ENCODE results near the gene SPEN.

Gene SPEN

DNA sequence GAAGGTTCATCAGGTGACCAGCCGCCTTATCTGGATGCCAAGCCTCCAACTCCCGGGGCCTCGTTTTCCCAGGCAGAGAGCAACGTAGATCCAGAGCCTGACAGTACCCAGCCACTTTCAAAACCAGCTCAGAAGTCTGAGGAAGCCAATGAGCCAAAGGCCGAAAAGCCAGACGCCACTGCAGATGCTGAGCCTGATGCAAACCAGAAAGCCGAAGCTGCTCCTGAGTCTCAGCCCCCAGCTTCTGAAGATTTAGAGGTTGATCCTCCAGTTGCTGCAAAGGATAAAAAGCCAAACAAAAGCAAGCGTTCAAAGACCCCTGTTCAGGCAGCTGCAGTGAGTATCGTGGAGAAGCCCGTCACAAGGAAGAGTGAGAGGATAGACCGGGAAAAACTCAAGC, 83.9 kb downstream of the SPEN start:
- Histone ChIP-seq H3K4me3 (ENCODE audit: low read depth in 1 of 2, low read length in 2 of 2) (no peak overlapping the region), H3K27me3 (ENCODE audit: insufficient read depth, low read length, poor library complexity) (no peaks in the 10 kb centered on the region), H3K9ac (ENCODE audit: low read depth, low read length) (no peak overlapping the region), H2AFZ (ENCODE audit: low read depth, low read length) (no peak overlapping the region), H3K4me2 (ENCODE audit: insufficient read depth, low read length) (no peak overlapping the region), H3K36me3 (ENCODE audit: insufficient read depth, low read length) (peaks cover 96% of the 10 kb centered on the region), H3K27ac (ENCODE audit: low read length) (no peak overlapping the region), H3K4me1 (ENCODE audit: insufficient read depth, low read length) (no peaks in the 10 kb centered on the region), H4K20me1 (ENCODE audit: insufficient read depth, low read length) (peaks cover 48% of the 10 kb centered on the region), H3K9me3 (ENCODE audit: insufficient read depth, low read length, severe bottlenecking) (no peaks in the 10 kb centered on the region), H3K79me2 (ENCODE audit: insufficient read depth, low read length) (peaks cover 3% of the 10 kb centered on the region)
- no peak for TF ChIP-seq EZH2 (IDR thresholded peaks at IDR 0.05; ENCODE audit: borderline replicate concordance, low read depth, low read length, severe bottlenecking)
- TF ChIP-seq, protein P1, sequence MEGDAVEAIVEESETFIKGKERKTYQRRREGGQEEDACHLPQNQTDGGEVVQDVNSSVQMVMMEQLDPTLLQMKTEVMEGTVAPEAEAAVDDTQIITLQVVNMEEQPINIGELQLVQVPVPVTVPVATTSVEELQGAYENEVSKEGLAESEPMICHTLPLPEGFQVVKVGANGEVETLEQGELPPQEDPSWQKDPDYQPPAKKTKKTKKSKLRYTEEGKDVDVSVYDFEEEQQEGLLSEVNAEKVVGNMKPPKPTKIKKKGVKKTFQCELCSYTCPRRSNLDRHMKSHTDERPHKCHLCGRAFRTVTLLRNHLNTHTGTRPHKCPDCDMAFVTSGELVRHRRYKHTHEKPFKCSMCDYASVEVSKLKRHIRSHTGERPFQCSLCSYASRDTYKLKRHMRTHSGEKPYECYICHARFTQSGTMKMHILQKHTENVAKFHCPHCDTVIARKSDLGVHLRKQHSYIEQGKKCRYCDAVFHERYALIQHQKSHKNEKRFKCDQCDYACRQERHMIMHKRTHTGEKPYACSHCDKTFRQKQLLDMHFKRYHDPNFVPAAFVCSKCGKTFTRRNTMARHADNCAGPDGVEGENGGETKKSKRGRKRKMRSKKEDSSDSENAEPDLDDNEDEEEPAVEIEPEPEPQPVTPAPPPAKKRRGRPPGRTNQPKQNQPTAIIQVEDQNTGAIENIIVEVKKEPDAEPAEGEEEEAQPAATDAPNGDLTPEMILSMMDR (IDR thresholded peaks at IDR 0.05; ENCODE audit: borderline replicate concordance, extremely low read depth, low read length, poor library complexity, severe bottlenecking): no peak
- no peak for DNase-seq
- no peak for ATAC-seq (ENCODE audit: insufficient read depth, low read depth)

DNA sequence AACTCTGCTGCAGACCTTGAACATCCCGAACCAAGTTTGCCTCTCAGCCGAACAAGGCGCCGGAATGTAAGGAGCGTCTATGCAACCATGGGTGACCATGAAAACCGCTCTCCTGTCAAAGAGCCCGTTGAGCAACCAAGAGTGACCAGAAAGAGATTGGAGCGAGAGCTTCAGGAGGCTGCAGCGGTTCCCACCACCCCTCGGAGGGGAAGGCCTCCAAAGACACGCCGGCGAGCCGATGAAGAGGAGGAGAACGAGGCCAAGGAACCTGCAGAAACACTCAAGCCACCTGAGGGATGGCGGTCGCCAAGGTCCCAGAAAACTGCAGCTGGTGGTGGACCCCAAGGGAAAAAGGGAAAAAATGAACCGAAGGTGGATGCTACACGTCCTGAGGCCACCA, 84.4 kb downstream of the SPEN start:
- Histone ChIP-seq H3K4me3 (ENCODE audit: low read depth in 1 of 2, low read length in 2 of 2) (no peak overlapping the region), H4K20me1 (ENCODE audit: insufficient read depth, low read length) (peaks cover 48% of the 10 kb centered on the region), H3K27ac (ENCODE audit: low read length) (no peak overlapping the region), H2AFZ (ENCODE audit: low read depth, low read length) (no peak overlapping the region), H3K4me2 (ENCODE audit: insufficient read depth, low read length) (no peak overlapping the region), H3K9ac (ENCODE audit: low read depth, low read length) (no peak overlapping the region), H3K79me2 (ENCODE audit: insufficient read depth, low read length) (peaks cover 3% of the 10 kb centered on the region), H3K4me1 (ENCODE audit: insufficient read depth, low read length) (no peaks in the 10 kb centered on the region), H3K9me3 (ENCODE audit: insufficient read depth, low read length, severe bottlenecking) (no peaks in the 10 kb centered on the region), H3K36me3 (ENCODE audit: insufficient read depth, low read length) (peaks cover 99% of the 10 kb centered on the region), H3K27me3 (ENCODE audit: insufficient read depth, low read length, poor library complexity) (no peaks in the 10 kb centered on the region)
- DNase-seq: no peak
- TF ChIP-seq EZH2 (IDR thresholded peaks at IDR 0.05; ENCODE audit: borderline replicate concordance, low read depth, low read length, severe bottlenecking): no peak
- TF ChIP-seq, protein P1 (IDR thresholded peaks at IDR 0.05; ENCODE audit: borderline replicate concordance, extremely low read depth, low read length, poor library complexity, severe bottlenecking): no peak
- no peak for ATAC-seq (ENCODE audit: insufficient read depth, low read depth)

DNA sequence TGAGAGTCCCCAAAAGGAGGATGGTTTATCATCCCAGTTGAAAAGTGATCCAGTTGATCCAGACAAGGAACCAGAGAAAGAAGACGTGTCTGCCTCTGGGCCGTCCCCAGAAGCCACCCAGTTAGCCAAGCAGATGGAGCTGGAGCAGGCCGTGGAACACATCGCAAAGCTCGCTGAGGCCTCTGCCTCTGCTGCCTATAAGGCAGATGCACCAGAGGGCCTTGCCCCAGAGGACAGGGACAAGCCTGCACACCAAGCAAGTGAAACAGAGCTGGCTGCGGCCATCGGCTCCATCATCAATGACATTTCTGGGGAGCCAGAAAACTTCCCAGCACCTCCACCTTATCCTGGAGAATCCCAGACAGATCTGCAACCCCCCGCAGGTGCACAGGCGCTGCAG, 85.1 kb downstream of the SPEN start:
- no peak overlapping the region for H2AFZ ChIP-seq (ENCODE audit: low read depth, low read length)
- H3K36me3 ChIP-seq (ENCODE audit: insufficient read depth, low read length): peaks cover 99% of the 10 kb centered on the region
- peaks cover 3% of the 10 kb centered on the region for H3K79me2 ChIP-seq (ENCODE audit: insufficient read depth, low read length)
- H3K4me2 ChIP-seq (ENCODE audit: insufficient read depth, low read length): no peak overlapping the region
- no peaks in the 10 kb centered on the region for H3K27me3 ChIP-seq (ENCODE audit: insufficient read depth, low read length, poor library complexity)
- peaks cover 53% of the 10 kb centered on the region for H4K20me1 ChIP-seq (ENCODE audit: insufficient read depth, low read length)
- TF ChIP-seq, protein P1 (IDR thresholded peaks at IDR 0.05; ENCODE audit: borderline replicate concordance, extremely low read depth, low read length, poor library complexity, severe bottlenecking): no peak
- TF ChIP-seq EZH2 (IDR thresholded peaks at IDR 0.05; ENCODE audit: borderline replicate concordance, low read depth, low read length, severe bottlenecking): no peak
- H3K9me3 ChIP-seq (ENCODE audit: insufficient read depth, low read length, severe bottlenecking): no peaks in the 10 kb centered on the region
- DNase-seq (no peak), ATAC-seq (ENCODE audit: insufficient read depth, low read depth) (no peak)
- no peak overlapping the region for H3K27ac ChIP-seq (ENCODE audit: low read length)
- no peaks in the 10 kb centered on the region for H3K4me1 ChIP-seq (ENCODE audit: insufficient read depth, low read length)
- H3K9ac ChIP-seq (ENCODE audit: low read depth, low read length): no peak overlapping the region
- H3K4me3 ChIP-seq (ENCODE audit: low read depth in 1 of 2, low read length in 2 of 2): no peak overlapping the region

DNA sequence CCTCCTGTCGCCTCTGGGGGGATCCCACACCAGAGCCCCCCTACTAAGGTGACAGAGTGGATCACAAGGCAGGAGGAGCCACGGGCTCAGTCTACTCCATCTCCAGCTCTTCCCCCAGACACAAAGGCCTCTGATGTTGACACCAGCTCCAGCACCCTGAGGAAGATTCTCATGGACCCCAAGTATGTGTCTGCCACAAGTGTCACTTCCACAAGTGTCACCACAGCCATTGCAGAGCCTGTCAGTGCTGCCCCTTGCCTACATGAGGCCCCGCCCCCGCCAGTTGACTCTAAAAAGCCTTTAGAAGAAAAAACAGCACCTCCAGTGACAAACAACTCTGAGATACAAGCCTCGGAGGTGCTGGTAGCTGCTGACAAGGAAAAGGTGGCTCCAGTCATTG, 86.2 kb downstream of the SPEN start:
- no peak overlapping the region for H3K27ac ChIP-seq (ENCODE audit: low read length)
- H4K20me1 ChIP-seq (ENCODE audit: insufficient read depth, low read length): peaks cover 59% of the 10 kb centered on the region
- DNase-seq: no peak
- ATAC-seq (ENCODE audit: insufficient read depth, low read depth): no peak
- H3K36me3 ChIP-seq (ENCODE audit: insufficient read depth, low read length): peaks cover 98% of the 10 kb centered on the region
- peaks cover 3% of the 10 kb centered on the region for H3K79me2 ChIP-seq (ENCODE audit: insufficient read depth, low read length)
- H3K4me2 ChIP-seq (ENCODE audit: insufficient read depth, low read length): no peak overlapping the region
- H3K9ac ChIP-seq (ENCODE audit: low read depth, low read length): no peak overlapping the region
- no peaks in the 10 kb centered on the region for H3K4me1 ChIP-seq (ENCODE audit: insufficient read depth, low read length)
- no peaks in the 10 kb centered on the region for H3K27me3 ChIP-seq (ENCODE audit: insufficient read depth, low read length, poor library complexity)
- no peak overlapping the region for H3K4me3 ChIP-seq (ENCODE audit: low read depth in 1 of 2, low read length in 2 of 2)
- H2AFZ ChIP-seq (ENCODE audit: low read depth, low read length): no peak overlapping the region
- H3K9me3 ChIP-seq (ENCODE audit: insufficient read depth, low read length, severe bottlenecking): no peaks in the 10 kb centered on the region
- TF ChIP-seq, protein P1 (IDR thresholded peaks at IDR 0.05; ENCODE audit: borderline replicate concordance, extremely low read depth, low read length, poor library complexity, severe bottlenecking): no peak
- TF ChIP-seq EZH2 (IDR thresholded peaks at IDR 0.05; ENCODE audit: borderline replicate concordance, low read depth, low read length, severe bottlenecking): no peak
